Measurements from ENCODE around the gene KLF11.

KLF11 gene

GRCh38 chr2:10075101-10075500 is 31.8 kb downstream of the KLF11 start:
- no peak overlapping the region for H3K4me3 ChIP-seq (ENCODE audit: control insufficient read depth, low read depth, low read length)
- TF ChIP-seq, protein P1, sequence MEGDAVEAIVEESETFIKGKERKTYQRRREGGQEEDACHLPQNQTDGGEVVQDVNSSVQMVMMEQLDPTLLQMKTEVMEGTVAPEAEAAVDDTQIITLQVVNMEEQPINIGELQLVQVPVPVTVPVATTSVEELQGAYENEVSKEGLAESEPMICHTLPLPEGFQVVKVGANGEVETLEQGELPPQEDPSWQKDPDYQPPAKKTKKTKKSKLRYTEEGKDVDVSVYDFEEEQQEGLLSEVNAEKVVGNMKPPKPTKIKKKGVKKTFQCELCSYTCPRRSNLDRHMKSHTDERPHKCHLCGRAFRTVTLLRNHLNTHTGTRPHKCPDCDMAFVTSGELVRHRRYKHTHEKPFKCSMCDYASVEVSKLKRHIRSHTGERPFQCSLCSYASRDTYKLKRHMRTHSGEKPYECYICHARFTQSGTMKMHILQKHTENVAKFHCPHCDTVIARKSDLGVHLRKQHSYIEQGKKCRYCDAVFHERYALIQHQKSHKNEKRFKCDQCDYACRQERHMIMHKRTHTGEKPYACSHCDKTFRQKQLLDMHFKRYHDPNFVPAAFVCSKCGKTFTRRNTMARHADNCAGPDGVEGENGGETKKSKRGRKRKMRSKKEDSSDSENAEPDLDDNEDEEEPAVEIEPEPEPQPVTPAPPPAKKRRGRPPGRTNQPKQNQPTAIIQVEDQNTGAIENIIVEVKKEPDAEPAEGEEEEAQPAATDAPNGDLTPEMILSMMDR (IDR thresholded peaks at IDR 0.05; ENCODE audit: control insufficient read depth, insufficient read depth, low read depth, low read length, missing control alignments): no peak
- no peak for DNase-seq (ENCODE audit: low read depth)

GRCh38 chr2:10075571-10076209 is 32.3 kb downstream of the KLF11 start:
- no peak overlapping the region for H3K4me3 ChIP-seq (ENCODE audit: control insufficient read depth, low read depth, low read length)
- TF ChIP-seq, protein P1 (IDR thresholded peaks at IDR 0.05; ENCODE audit: control insufficient read depth, insufficient read depth, low read depth, low read length, missing control alignments): no peak
- DNase-seq (ENCODE audit: low read depth): no peak

DNA sequence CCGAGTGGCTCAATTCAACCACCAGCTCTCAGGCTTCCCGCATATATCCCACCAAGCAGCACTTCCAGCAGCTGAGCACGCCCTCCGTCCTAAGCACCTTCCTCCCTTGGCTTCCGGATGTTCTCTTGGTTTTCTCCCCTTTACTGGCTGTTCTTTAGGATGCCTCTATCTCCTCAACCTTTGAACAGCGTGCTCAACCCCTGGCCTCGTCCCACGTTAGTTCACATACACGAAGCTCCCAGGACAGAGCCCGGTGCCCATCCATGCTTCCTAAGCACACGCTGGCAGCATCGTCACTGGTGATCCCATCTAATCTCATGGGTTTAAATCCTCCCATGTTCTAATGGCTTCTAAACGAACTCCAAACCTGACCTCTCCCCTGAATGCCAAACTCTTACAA is 33.2 kb downstream of the KLF11 start:
- TF ChIP-seq, protein P1 (IDR thresholded peaks at IDR 0.05; ENCODE audit: control insufficient read depth, insufficient read depth, low read depth, low read length, missing control alignments): no peak

GRCh38 chr2:10076988-10077527 is 33.7 kb downstream of the KLF11 start:
- TF ChIP-seq, protein P1 (IDR thresholded peaks at IDR 0.05; ENCODE audit: control insufficient read depth, insufficient read depth, low read depth, low read length, missing control alignments): no peak
- DNase-seq (ENCODE audit: low read depth): no peak
- no peak overlapping the region for H3K4me3 ChIP-seq (ENCODE audit: control insufficient read depth, low read depth, low read length)

More for the DNA sequence above, 33.2 kb downstream of the KLF11 start:
- no peak for DNase-seq (ENCODE audit: low read depth)
- no peak overlapping the region for H3K4me3 ChIP-seq (ENCODE audit: control insufficient read depth, low read depth, low read length)

DNA sequence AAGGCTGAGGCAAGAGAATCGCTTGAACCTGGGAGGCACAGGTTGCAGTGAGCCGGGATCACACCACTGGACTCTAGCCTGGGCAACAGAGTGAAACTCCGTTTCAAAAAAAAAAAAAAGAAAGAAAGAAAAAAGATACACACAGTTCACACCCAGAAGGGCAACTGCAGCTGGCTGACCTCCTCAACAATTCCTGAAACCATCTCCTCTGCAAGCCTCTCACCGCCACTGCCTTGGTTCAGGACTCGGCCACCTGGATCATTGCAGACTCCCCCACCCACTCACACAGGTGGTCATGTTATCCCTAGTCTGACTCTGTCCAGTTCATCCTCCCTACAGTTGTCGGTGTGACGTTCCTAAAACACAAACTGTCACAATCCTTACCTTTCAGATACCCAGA is 34.7 kb downstream of the KLF11 start:
- DNase-seq (ENCODE audit: low read depth): no peak
- TF ChIP-seq, protein P1 (IDR thresholded peaks at IDR 0.05; ENCODE audit: control insufficient read depth, insufficient read depth, low read depth, low read length, missing control alignments): no peak
- H3K4me3 ChIP-seq (ENCODE audit: control insufficient read depth, low read depth, low read length): no peak overlapping the region

DNA sequence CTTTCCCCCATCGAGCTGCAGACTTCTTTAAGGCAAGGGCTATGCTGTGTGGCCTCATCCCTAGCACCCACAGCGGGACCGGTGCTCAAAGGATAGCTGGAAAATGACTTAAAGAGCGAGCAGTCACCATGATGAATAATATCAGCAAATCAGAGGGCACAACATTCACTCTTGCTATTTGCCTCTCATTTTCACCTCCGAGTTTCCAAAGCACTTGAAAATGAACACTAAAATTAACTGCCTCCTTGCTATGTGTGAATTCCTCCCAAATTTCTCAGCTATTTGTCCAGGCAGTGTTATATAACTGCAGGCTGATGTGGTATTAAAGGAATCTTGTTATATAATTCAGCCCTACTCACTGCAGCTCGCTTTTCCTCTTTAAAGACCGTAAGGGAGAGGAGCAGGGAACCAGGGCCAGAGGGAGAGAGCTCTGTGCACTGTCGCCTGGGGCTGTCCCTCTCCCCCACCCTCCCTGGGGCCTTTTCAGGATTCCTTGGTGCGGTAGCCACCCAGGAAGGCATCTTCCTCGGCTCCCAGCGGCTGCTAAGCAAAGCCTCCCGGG is 35.4 kb downstream of the KLF11 start:
- peak; percentile 25 for DNase-seq (ENCODE audit: low read depth)
- TF ChIP-seq, protein P1 (IDR thresholded peaks at IDR 0.05; ENCODE audit: control insufficient read depth, insufficient read depth, low read depth, low read length, missing control alignments): no peak
- H3K4me3 ChIP-seq (ENCODE audit: control insufficient read depth, low read depth, low read length): peak overlapping the region; percentile 50
